IMR-90 (cell line): ENCODE data around the gene ARHGEF38. TPM values are rescaled to one million over a fixed set of nuclear protein-coding genes. Genes with fewer than 3 reads are reported as not detected.

Source experiments
- ATAC-seq: fragments of 200-7000 bp; cut with Tn5 transposase; 2 replicates; pipeline ENCODE4 v1.9.1; 2020; ENCODE audit warnings: low read depth, mild to moderate bottlenecking, moderate library complexity
- BruUV-seq: library from RNA; stranded (reverse); fragments of 400-500 nt; replicated peaks from 2 replicates; lab custom pipeline; 2021; lab: Mats Ljungman, UMichigan
- CTCF ChIA-PET: fragments of 300-600 bp; formaldehyde crosslinking; extraction: SDS; loops from one replicate; lab custom pipeline; 2021; ENCODE audit warnings: antibody characterized with exemption; lab: Yijun Ruan, JAX
- POLR2A ChIA-PET: fragments of 300-600 bp; sonication (Branson Sonifier 250); formaldehyde crosslinking; loops from one replicate; lab custom pipeline; 2022; ENCODE audit warnings: antibody characterized with exemption; ENCODE audit not compliant: unreplicated experiment; lab: Charles Lee
- DNase-seq: peaks from one replicate; pipeline ENCODE4 v3.0.0; 2013
- H2AFZ ChIP-seq: replicated peaks from 2 replicates; pipeline ENCODE3; 2013; ENCODE audit warnings: low read length, mild to moderate bottlenecking; ENCODE audit not compliant: poor library complexity
- H2AK5ac ChIP-seq: 2 replicates; pipeline ENCODE4 v1.6.1; 2013; ENCODE audit warnings: low read depth, low read length, inconsistent platforms
- H2AK9ac ChIP-seq: replicated peaks from 2 replicates; pipeline ENCODE3; 2013; ENCODE audit warnings: mild to moderate bottlenecking, low read depth, low read length, moderate library complexity; ENCODE audit not compliant: poor library complexity
- H2BK120ac ChIP-seq: 2 replicates; pipeline ENCODE4 v1.6.1; 2013; ENCODE audit warnings: low read depth, low read length, inconsistent platforms
- H2BK15ac ChIP-seq: 3 replicates; pipeline ENCODE4 v1.6.1; 2013; ENCODE audit warnings: low read depth, low read length, inconsistent platforms
- H2BK20ac ChIP-seq: 2 replicates; pipeline ENCODE4 v1.6.1; 2013; ENCODE audit warnings: low read depth, mild to moderate bottlenecking, inconsistent platforms, low read length, moderate library complexity
- H2BK5ac ChIP-seq: 2 replicates; pipeline ENCODE4 v1.6.1; 2013; ENCODE audit warnings: mild to moderate bottlenecking, low read depth, low read length, inconsistent platforms; ENCODE audit not compliant: poor library complexity, severe bottlenecking
- H3K14ac ChIP-seq: replicated peaks from 2 replicates; pipeline ENCODE4 v1.6.1; 2013; ENCODE audit warnings: low read depth, low read length, inconsistent platforms
- H3K18ac ChIP-seq: 2 replicates; pipeline ENCODE4 v1.6.1; 2013; ENCODE audit warnings: low read depth, low read length, control low read depth
- H3K23ac ChIP-seq: 2 replicates; pipeline ENCODE4 v1.6.1; 2013; ENCODE audit warnings: low read depth, low read length, inconsistent platforms
- H3K27ac ChIP-seq: 2 replicates; pipeline ENCODE4 v1.5.1; 2013; ENCODE audit warnings: mild to moderate bottlenecking, control low read depth, low read length; ENCODE audit not compliant: insufficient read depth
- H3K27me3 ChIP-seq: 2 replicates; pipeline ENCODE4 v1.6.1; 2013; ENCODE audit warnings: low read length; ENCODE audit not compliant: control insufficient read depth, insufficient read depth
- H3K36me3 ChIP-seq: 2 replicates; pipeline ENCODE4 v1.6.1; 2013; ENCODE audit warnings: low read length, mixed read lengths; ENCODE audit not compliant: control insufficient read depth, insufficient read depth
- H3K4ac ChIP-seq: 2 replicates; pipeline ENCODE4 v1.6.1; 2013; ENCODE audit warnings: low read depth, low read length, inconsistent platforms
- H3K4me1 ChIP-seq: 2 replicates; pipeline ENCODE4 v1.6.1; 2013; ENCODE audit warnings: low read length, mixed read lengths; ENCODE audit not compliant: control insufficient read depth, insufficient read depth
- H3K4me2 ChIP-seq: 2 replicates; pipeline ENCODE4 v1.6.1; 2013; ENCODE audit warnings: low read depth, mild to moderate bottlenecking, control low read depth, low read length, moderate library complexity
- H3K4me3 ChIP-seq: 2 replicates; pipeline ENCODE4 v1.5.1; 2013; ENCODE audit warnings: low read depth, mild to moderate bottlenecking, control low read depth, low read length, moderate library complexity; ENCODE audit not compliant: insufficient read depth
- H3K56ac ChIP-seq: 2 replicates; pipeline ENCODE4 v1.6.1; 2013; ENCODE audit warnings: low read length, inconsistent platforms; ENCODE audit not compliant: insufficient read depth; ENCODE audit errors: extremely low read depth
- H3K79me1 ChIP-seq, 2 experiments: 2 replicates each; pipeline ENCODE4 v1.6.1; 2013; ENCODE audit warnings: low read length in 2 of 2, inconsistent platforms in 1 of 2, low read depth in 1 of 2
- H3K9ac ChIP-seq: 2 replicates; pipeline ENCODE4 v1.6.1; 2013; ENCODE audit warnings: low read depth, low read length, control low read depth
- H3K9me1 ChIP-seq: 2 replicates; pipeline ENCODE4 v1.6.1; 2013; ENCODE audit warnings: low read length, inconsistent platforms; ENCODE audit not compliant: insufficient read depth
- H3K9me3 ChIP-seq: 2 replicates; pipeline ENCODE4 v1.6.1; 2013; ENCODE audit warnings: low read length; ENCODE audit not compliant: control insufficient read depth, insufficient read depth
- H4K20me1 ChIP-seq: 2 replicates; pipeline ENCODE4 v1.6.1; 2013; ENCODE audit warnings: low read length, inconsistent platforms; ENCODE audit not compliant: insufficient read depth
- H4K5ac ChIP-seq: 2 replicates; pipeline ENCODE4 v1.6.1; 2013; ENCODE audit warnings: mild to moderate bottlenecking, low read depth, low read length, control low read depth
- H4K8ac ChIP-seq, 2 experiments: 2 replicates each; pipeline ENCODE4 v1.6.1; 2013; ENCODE audit warnings: low read depth in 2 of 2, low read length in 2 of 2, control low read depth in 1 of 2, inconsistent platforms in 1 of 2
- H4K91ac ChIP-seq: 2 replicates; pipeline ENCODE4 v1.6.1; 2013; ENCODE audit warnings: low read depth, low read length, inconsistent platforms; ENCODE audit not compliant: insufficient read depth
- BHLHE40 ChIP-seq: fragments of 150-350 bp; IDR thresholded peaks from 2 replicates; pipeline ENCODE4 v1.6.1; 2016; ENCODE audit warnings: mild to moderate bottlenecking, low read depth, low read length
- CEBPB ChIP-seq: IDR thresholded peaks from 2 replicates; pipeline ENCODE4 v1.6.1; 2012; ENCODE audit warnings: low read depth, low read length, improper control_type of control experiment
- FOS ChIP-seq: fragments of 150-350 bp; IDR thresholded peaks from 2 replicates; pipeline ENCODE4 v1.6.1; 2016; ENCODE audit warnings: low read depth, low read length
- MXI1 ChIP-seq: IDR thresholded peaks from 2 replicates; pipeline ENCODE4 v1.6.1; 2012; ENCODE audit warnings: low read depth, mild to moderate bottlenecking, low read length, moderate library complexity, borderline replicate concordance
- NFE2L2 ChIP-seq: fragments of 150-350 bp; IDR thresholded peaks from 2 replicates; pipeline ENCODE4 v1.6.1; 2016; ENCODE audit warnings: low read depth, mild to moderate bottlenecking, low read length
- SMC3 ChIP-seq: fragments of 150-350 bp; IDR thresholded peaks from 2 replicates; pipeline ENCODE4 v1.6.1; 2016; ENCODE audit warnings: low read depth, mild to moderate bottlenecking, antibody characterized with exemption, low read length, moderate library complexity
- WGBS, 2 experiments: methylation state at CpG; one replicate each; pipeline versions ENCODE4 v1.1.5 to v1.1.7; 2013; ENCODE audit warnings: missing lambda C conversion rate in 2 of 2; ENCODE audit not compliant: insufficient read length in 1 of 2; ENCODE audit errors: extremely low coverage in 2 of 2; 5-methylcytosine and 5-hydroxymethylcytosine counted together
- dilution Hi-C: fragments of 300-500 bp; cut with HindIII; formaldehyde crosslinking; loops from one replicate; pipeline ENCODE4 v1.14.3; 2018; ENCODE audit warnings: low sequenced_read_pairs; ENCODE audit not compliant: unreplicated experiment
- in situ Hi-C: fragments of 300-500 bp; cut with MboI; formaldehyde crosslinking; loops from 3 replicates; pipeline ENCODE4 v1.14.3; 2019; ENCODE audit warnings: low sequenced_read_pairs, inconsistent platforms, mixed read lengths
- intact Hi-C: fragments of 100-400 bp; cut with micrococcal nuclease; formaldehyde crosslinking; loops from 2 replicates; pipeline ENCODE4 v1.10.0; 2022
- polyA plus RNA-seq, 3 experiments: library from polyadenylated mRNA; depleted of rRNA; stranded (reverse); fragments of >200 nt; gene quantifications; 2 replicates each; pipeline ENCODE4 v1.2.3, GENCODE V29; 2012; ENCODE audit warnings: low replicate concordance in 1 of 3
- total RNA-seq: library from RNA; depleted of rRNA; stranded (reverse); fragments of >200 nt; gene quantifications from 2 replicates; pipeline ENCODE4 v1.2.3, GENCODE V29; 2012
- TF ChIP-seq, protein P1 (sequence below): conservative IDR thresholded peaks from 2 replicates; pipeline ENCODE4 v1.5.1; 2012; ENCODE audit warnings: mild to moderate bottlenecking, low read depth, low read length, improper control_type of control experiment

Gene ARHGEF38
- total and polyA plus RNA-seq, 2 of the 4 experiments (the other 2 are of a cell fraction), result not detected

- Histone ChIP-seq H4K91ac (no peak overlapping the region), H3K9me3 (no peaks in the 10 kb centered on the region), H3K27ac (no peak overlapping the region), H3K79me1 (no peaks in the 10 kb centered on the region), H3K18ac (no peak overlapping the region), H2BK120ac (no peak overlapping the region), H2BK20ac (no peak overlapping the region), H3K4me1 (no peaks in the 10 kb centered on the region), H2AFZ (no peak overlapping the region), H3K4ac (no peak overlapping the region), H2BK15ac (no peak overlapping the region), H3K14ac (no peak overlapping the region), H4K8ac (no peak overlapping the region), H3K9me1 (no peaks in the 10 kb centered on the region), H3K23ac (no peak overlapping the region), H2BK5ac (no peak overlapping the region), H3K56ac (no peak overlapping the region), H3K36me3 (no peaks in the 10 kb centered on the region), H4K20me1 (no peaks in the 10 kb centered on the region), H3K9ac (no peak overlapping the region), H3K4me2 (no peak overlapping the region), H2AK9ac (no peak overlapping the region), H2AK5ac (no peak overlapping the region), H3K27me3 (no peaks in the 10 kb centered on the region), H3K4me3 (no peak overlapping the region), H4K5ac (no peak overlapping the region)
- dilution Hi-C loops (no loop called here), intact Hi-C loops (no loop called here), in situ Hi-C loops (no loop called here)
- ChIA-PET CTCF (interaction anchor here (0.6 kb wide), 1 partner anchor 64 kb away, joined by 3 read pairs; no protein-coding TSS in a partner anchor), POLR2A (no interaction called here)
- DNase-seq (no peak), ATAC-seq (no peak; the same call in 1 of the 2 replicates)
- TF ChIP-seq CEBPB (no peak), NFE2L2 (no peak), BHLHE40 (no peak), MXI1 (no peak), FOS (no peak), SMC3 (no peak)
- TF ChIP-seq, protein P1, sequence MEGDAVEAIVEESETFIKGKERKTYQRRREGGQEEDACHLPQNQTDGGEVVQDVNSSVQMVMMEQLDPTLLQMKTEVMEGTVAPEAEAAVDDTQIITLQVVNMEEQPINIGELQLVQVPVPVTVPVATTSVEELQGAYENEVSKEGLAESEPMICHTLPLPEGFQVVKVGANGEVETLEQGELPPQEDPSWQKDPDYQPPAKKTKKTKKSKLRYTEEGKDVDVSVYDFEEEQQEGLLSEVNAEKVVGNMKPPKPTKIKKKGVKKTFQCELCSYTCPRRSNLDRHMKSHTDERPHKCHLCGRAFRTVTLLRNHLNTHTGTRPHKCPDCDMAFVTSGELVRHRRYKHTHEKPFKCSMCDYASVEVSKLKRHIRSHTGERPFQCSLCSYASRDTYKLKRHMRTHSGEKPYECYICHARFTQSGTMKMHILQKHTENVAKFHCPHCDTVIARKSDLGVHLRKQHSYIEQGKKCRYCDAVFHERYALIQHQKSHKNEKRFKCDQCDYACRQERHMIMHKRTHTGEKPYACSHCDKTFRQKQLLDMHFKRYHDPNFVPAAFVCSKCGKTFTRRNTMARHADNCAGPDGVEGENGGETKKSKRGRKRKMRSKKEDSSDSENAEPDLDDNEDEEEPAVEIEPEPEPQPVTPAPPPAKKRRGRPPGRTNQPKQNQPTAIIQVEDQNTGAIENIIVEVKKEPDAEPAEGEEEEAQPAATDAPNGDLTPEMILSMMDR, result no peak
- no TSS peak for BruUV-seq
- no CpG with 5 or more reads among the region's 3 CpGs for WGBS, 2 experiments
Observed at GRCh38 chr4:105661028-105661427, 108.6 kb downstream of the ARHGEF38 start.
